Loucy (cell line): ENCODE data around the gene VWF.

ENCODE experiments used
- EZH2phosphoT487 ChIP-seq: fragments of 200-600 bp; IDR thresholded peaks from 2 replicates; pipeline ENCODE4 v1.6.1; 2018; ENCODE audit warnings: antibody characterized with exemption, mild to moderate bottlenecking, moderate library complexity, borderline replicate concordance
- TF ChIP-seq, protein P1 (sequence below): fragments of 200-600 bp; sonication (generic); conservative IDR thresholded peaks from 2 replicates; pipeline ENCODE4 v1.5.1; 2014; ENCODE audit warnings: mild to moderate bottlenecking, antibody characterized with exemption, low read length

- TF ChIP-seq, protein P1, sequence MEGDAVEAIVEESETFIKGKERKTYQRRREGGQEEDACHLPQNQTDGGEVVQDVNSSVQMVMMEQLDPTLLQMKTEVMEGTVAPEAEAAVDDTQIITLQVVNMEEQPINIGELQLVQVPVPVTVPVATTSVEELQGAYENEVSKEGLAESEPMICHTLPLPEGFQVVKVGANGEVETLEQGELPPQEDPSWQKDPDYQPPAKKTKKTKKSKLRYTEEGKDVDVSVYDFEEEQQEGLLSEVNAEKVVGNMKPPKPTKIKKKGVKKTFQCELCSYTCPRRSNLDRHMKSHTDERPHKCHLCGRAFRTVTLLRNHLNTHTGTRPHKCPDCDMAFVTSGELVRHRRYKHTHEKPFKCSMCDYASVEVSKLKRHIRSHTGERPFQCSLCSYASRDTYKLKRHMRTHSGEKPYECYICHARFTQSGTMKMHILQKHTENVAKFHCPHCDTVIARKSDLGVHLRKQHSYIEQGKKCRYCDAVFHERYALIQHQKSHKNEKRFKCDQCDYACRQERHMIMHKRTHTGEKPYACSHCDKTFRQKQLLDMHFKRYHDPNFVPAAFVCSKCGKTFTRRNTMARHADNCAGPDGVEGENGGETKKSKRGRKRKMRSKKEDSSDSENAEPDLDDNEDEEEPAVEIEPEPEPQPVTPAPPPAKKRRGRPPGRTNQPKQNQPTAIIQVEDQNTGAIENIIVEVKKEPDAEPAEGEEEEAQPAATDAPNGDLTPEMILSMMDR, result no peak
- TF ChIP-seq EZH2phosphoT487, result no peak
These were observed 154.3 kb downstream of the VWF start for GRCh38 chr12:5969974-5970690.
